ENCODE results near the gene NRG2. TPM values are rescaled to one million over a fixed set of nuclear protein-coding genes. Genes with fewer than 3 reads are reported as not detected.

Gene NRG2
- total RNA-seq, 4 donors from 2014 or later: 4.5 to 7.0 (median 5.4) TPM

DNA sequence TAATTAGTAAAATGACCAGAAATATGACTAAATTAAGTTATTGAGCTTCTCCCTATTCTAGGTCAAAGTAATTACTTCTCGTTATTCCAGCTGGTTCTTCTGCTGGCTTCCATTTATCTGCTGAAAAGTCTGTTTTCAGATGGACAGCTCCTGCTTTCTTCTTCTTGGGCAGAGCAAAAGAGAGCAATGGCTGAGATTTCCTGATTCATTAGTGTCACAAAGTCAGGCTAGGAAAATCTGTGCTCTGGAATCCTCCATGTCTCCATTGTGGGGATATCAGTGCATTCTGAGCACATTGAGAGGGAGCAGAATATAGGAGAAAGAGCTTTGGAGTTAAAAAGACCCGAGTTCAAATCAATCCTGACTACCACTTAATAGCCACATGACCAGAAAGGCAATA, 33.7 kb upstream of the NRG2 start:
- no peak for DNase-seq (ENCODE audit: low spot score in 2 of 2)
- Histone ChIP-seq H3K27me3 (no peaks in the 10 kb centered on the region), H3K9me3 (no peaks in the 10 kb centered on the region), H3K4me3 (no peak overlapping the region), H3K27ac (no peak overlapping the region), H3K4me1 (no peaks in the 10 kb centered on the region), H3K36me3 (no peaks in the 10 kb centered on the region)
- 69% methylated on average over 2 of the region's 2 CpGs for WGBS
- TF ChIP-seq EP300 (IDR thresholded peaks at IDR 0.05) (no peak), POLR2AphosphoS5 (IDR thresholded peaks at IDR 0.05) (no peak), POLR2A (IDR thresholded peaks at IDR 0.05) (no peak)
- TF ChIP-seq, protein P1, sequence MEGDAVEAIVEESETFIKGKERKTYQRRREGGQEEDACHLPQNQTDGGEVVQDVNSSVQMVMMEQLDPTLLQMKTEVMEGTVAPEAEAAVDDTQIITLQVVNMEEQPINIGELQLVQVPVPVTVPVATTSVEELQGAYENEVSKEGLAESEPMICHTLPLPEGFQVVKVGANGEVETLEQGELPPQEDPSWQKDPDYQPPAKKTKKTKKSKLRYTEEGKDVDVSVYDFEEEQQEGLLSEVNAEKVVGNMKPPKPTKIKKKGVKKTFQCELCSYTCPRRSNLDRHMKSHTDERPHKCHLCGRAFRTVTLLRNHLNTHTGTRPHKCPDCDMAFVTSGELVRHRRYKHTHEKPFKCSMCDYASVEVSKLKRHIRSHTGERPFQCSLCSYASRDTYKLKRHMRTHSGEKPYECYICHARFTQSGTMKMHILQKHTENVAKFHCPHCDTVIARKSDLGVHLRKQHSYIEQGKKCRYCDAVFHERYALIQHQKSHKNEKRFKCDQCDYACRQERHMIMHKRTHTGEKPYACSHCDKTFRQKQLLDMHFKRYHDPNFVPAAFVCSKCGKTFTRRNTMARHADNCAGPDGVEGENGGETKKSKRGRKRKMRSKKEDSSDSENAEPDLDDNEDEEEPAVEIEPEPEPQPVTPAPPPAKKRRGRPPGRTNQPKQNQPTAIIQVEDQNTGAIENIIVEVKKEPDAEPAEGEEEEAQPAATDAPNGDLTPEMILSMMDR (IDR thresholded peaks at IDR 0.05): no peak

DNA sequence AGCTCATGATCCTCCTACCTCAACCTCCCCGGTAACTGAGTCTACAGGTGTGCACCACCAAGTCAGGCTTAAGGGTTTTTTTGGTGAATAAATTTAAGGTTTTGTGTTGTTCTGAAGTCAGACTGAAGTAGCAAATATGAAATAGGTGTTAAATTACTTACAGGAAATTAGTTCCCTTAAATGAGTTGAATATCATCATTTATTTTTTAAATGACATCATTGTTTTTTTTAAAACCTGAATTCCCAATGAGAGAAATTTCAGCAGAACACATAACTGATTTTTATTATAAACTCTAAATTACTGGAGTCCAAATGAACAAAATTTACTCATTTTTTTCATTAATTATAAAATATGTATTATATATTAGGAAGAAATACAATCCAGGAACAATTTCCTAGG, 33.0 kb upstream of the NRG2 start:
- no peak for DNase-seq (ENCODE audit: low spot score in 2 of 2)
- Histone ChIP-seq H3K9me3 (no peaks in the 10 kb centered on the region), H3K36me3 (no peaks in the 10 kb centered on the region), H3K4me1 (no peaks in the 10 kb centered on the region), H3K27me3 (no peaks in the 10 kb centered on the region), H3K27ac (no peak overlapping the region), H3K4me3 (no peak overlapping the region)
- TF ChIP-seq, protein P1 (IDR thresholded peaks at IDR 0.05): no peak
- TF ChIP-seq POLR2A (IDR thresholded peaks at IDR 0.05) (no peak), POLR2AphosphoS5 (IDR thresholded peaks at IDR 0.05) (no peak), EP300 (IDR thresholded peaks at IDR 0.05) (no peak)
- WGBS: 97% methylated on average over 1 of the region's 1 CpG

DNA sequence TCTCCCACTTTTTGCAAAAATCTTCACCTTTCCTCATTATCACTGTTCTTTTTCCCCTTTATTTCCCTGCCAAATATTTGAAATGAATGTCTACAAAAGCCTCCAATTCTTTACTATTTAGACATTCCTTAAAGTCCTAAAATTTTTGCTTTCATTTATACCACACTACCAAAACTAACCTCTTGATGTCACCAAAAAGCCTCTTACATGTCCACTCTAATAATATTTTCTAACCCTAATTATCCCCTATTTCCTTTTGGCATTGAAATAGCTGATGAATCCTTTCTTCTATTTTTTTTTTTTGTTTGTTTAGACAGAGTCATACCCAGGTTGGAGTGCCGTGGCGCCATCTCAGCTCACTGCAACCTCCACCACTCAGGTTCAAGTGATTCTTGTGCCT, 32.3 kb upstream of the NRG2 start:
- H3K9me3 ChIP-seq: no peaks in the 10 kb centered on the region
- WGBS: 48% methylated on average over 2 of the region's 2 CpGs
- no peak for DNase-seq (ENCODE audit: low spot score in 2 of 2)
- H3K27ac ChIP-seq: no peak overlapping the region
- no peaks in the 10 kb centered on the region for H3K36me3 ChIP-seq
- TF ChIP-seq, protein P1 (IDR thresholded peaks at IDR 0.05): peak in 1 of 2 donors; percentile 7
- no peak for TF ChIP-seq EP300 (IDR thresholded peaks at IDR 0.05)
- no peaks in the 10 kb centered on the region for H3K27me3 ChIP-seq
- H3K4me3 ChIP-seq: no peak overlapping the region
- H3K4me1 ChIP-seq: no peaks in the 10 kb centered on the region

DNA sequence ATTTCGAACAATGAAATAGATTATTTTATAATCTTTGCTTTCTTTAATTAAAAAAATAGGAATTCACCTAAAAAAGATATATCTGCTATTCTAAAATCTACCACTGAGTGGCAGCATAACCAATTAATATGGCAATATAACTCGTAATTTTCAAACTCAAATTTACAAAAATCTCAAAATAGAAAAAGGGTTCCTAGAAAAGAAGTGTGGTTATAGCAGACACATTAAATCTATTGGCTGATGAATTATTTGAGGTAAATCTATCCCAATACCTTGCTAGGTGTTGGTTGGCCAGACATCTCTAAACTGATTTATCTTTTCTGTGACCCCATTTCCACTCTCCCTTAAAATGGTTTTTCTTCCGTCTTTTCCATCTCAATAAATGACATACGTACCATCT, 30.2 kb upstream of the NRG2 start:
- H3K36me3 ChIP-seq: no peaks in the 10 kb centered on the region
- TF ChIP-seq POLR2A (IDR thresholded peaks at IDR 0.05): no peak
- TF ChIP-seq, protein P1 (IDR thresholded peaks at IDR 0.05): peak; percentile 43 to 54
- H3K27ac ChIP-seq: no peak overlapping the region
- no peaks in the 10 kb centered on the region for H3K9me3 ChIP-seq
- H3K27me3 ChIP-seq: no peaks in the 10 kb centered on the region
- no peaks in the 10 kb centered on the region for H3K4me1 ChIP-seq
- H3K4me3 ChIP-seq: no peak overlapping the region
- DNase-seq (ENCODE audit: low spot score in 2 of 2): no peak
- 13% methylated on average over 4 of the region's 4 CpGs for WGBS

DNA sequence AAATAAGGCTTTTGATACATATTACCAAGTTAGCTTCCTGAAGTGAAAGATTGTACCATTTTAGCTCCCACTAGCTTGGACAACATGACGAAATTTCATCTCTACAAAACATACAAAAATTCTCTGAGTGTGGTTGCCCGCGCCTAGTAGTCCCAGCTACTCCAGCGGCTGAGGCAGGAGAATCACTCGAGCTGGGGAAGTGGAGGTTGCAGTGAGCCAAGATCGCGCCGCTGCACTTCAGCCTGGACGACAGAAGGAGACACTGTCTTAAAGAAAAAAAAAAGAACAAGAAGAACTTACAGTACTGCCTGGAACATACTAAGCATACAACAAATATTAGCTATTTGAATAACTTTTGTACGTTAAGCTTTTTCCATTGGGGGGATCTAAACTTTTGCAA, 29.7 kb upstream of the NRG2 start:
- TF ChIP-seq POLR2AphosphoS5 (IDR thresholded peaks at IDR 0.05) (no peak), POLR2A (IDR thresholded peaks at IDR 0.05) (no peak), EP300 (IDR thresholded peaks at IDR 0.05) (no peak)
- TF ChIP-seq, protein P1 (IDR thresholded peaks at IDR 0.05): no peak
- DNase-seq (ENCODE audit: low spot score in 2 of 2): no peak
- 52% methylated on average over 10 of the region's 10 CpGs for WGBS

More for the DNA sequence above, 29.7 kb upstream of the NRG2 start:
- no peaks in the 10 kb centered on the region for H3K4me1 ChIP-seq
- H3K27me3 ChIP-seq: no peaks in the 10 kb centered on the region
- H3K27ac ChIP-seq: no peak overlapping the region
- H3K4me3 ChIP-seq: no peak overlapping the region
- H3K36me3 ChIP-seq: no peaks in the 10 kb centered on the region
- no peaks in the 10 kb centered on the region for H3K9me3 ChIP-seq
